K562 (cell line): ENCODE measurements around the gene EMC9. TPM values are rescaled to one million over a fixed set of nuclear protein-coding genes. Genes with fewer than 3 reads are reported as not detected.

Experiments used
- ARID2 ChIP-seq: fragments of 450-650 bp; IDR thresholded peaks from 2 replicates; pipeline ENCODE4 v1.6.1; 2017; ENCODE audit warnings: antibody characterized with exemption, mild to moderate bottlenecking
- ATF3 ChIP-seq, 2 experiments: fragments of 450-650 bp in 1 of 2; sonication (generic) in 1 of 2; formaldehyde crosslinking in 1 of 2; IDR thresholded peaks in 1 of 2; conservative IDR thresholded peaks in 1 of 2; 2 replicates each; pipeline versions ENCODE4 v1.6.1 to v1.8.1; 2016 to 2023; ENCODE audit warnings: mild to moderate bottlenecking in 2 of 2, moderate library complexity in 2 of 2, inconsistent platforms in 1 of 2, missing genetic modification reagents in 1 of 2
- CBX8 ChIP-seq: fragments of 200-600 bp; sonication (generic); IDR thresholded peaks from 2 replicates; pipeline ENCODE4 v1.6.1; 2012; ENCODE audit warnings: borderline replicate concordance, mixed run types, low read depth, mild to moderate bottlenecking, moderate library complexity, mixed read lengths, low read length, control low read depth, inconsistent platforms; ENCODE audit not compliant: poor library complexity, severe bottlenecking; ENCODE audit errors: extremely low read depth
- CC2D1A ChIP-seq: fragments of 450-650 bp; IDR thresholded peaks from 2 replicates; pipeline ENCODE4 v1.6.1; 2017; ENCODE audit warnings: mild to moderate bottlenecking
- CTBP1 ChIP-seq: fragments of 450-650 bp; IDR thresholded peaks from 2 replicates; pipeline ENCODE4 v1.6.1; 2016; ENCODE audit warnings: borderline replicate concordance
- DLX4 ChIP-seq: fragments of 250-450 bp; sonication (Bioruptor Pico); IDR thresholded peaks from 2 replicates; pipeline ENCODE4 v1.6.1; 2021; ENCODE audit warnings: mild to moderate bottlenecking
- EP400 ChIP-seq: fragments of 450-650 bp; IDR thresholded peaks from 2 replicates; pipeline ENCODE4 v1.6.1; 2017; ENCODE audit warnings: antibody characterized with exemption, mild to moderate bottlenecking, moderate library complexity
- FOSL1 ChIP-seq: fragments of 200-800 bp; sonication (Bioruptor generic); conservative IDR thresholded peaks from 2 replicates; pipeline ENCODE4 v1.6.1; 2016; ENCODE audit warnings: missing genetic modification characterization, missing compliant biosample characterization
- HDAC6 ChIP-seq: IDR thresholded peaks from 2 replicates; pipeline ENCODE4 v1.6.1; 2012; ENCODE audit warnings: low read depth, mild to moderate bottlenecking, control low read depth, inconsistent platforms, low read length, moderate library complexity
- HEY1 ChIP-seq: fragments of 250-450 bp; sonication (Bioruptor Pico); IDR thresholded peaks from 2 replicates; pipeline ENCODE4 v1.5.0; 2020; ENCODE audit warnings: mild to moderate bottlenecking, moderate library complexity, borderline replicate concordance
- KLF10 ChIP-seq: fragments of 250-450 bp; sonication (Bioruptor Pico); IDR thresholded peaks from 2 replicates; pipeline ENCODE4 v1.6.1; 2021; ENCODE audit warnings: matching md5 sums
- LEF1 ChIP-seq: fragments of 450-650 bp; IDR thresholded peaks from 2 replicates; pipeline ENCODE4 v1.6.1; 2016; ENCODE audit warnings: mild to moderate bottlenecking
- MYC ChIP-seq, 2 experiments: fragments of 250-450 bp in 1 of 2; sonication (Bioruptor Pico) in 1 of 2; IDR thresholded peaks; 2 replicates each; pipeline versions ENCODE4 v1.5.1 to v1.6.1; 2012 to 2021; ENCODE audit warnings: low read depth in 2 of 2, borderline replicate concordance in 1 of 2, improper control_type of control experiment in 1 of 2, low read length in 1 of 2, mild to moderate bottlenecking in 1 of 2, moderate library complexity in 1 of 2
- NFXL1 ChIP-seq: fragments of 450-650 bp; formaldehyde crosslinking; IDR thresholded peaks from 2 replicates; pipeline ENCODE4 v1.4.0; 2021; ENCODE audit warnings: mild to moderate bottlenecking
- NONO ChIP-seq, 2 experiments: fragments of 200-400 bp in 1 of 2; fragments of 450-650 bp in 1 of 2; formaldehyde crosslinking in 1 of 2; IDR thresholded peaks; 2 replicates each; pipeline ENCODE4 v1.6.1; 2017; ENCODE audit warnings: low read depth in 2 of 2, mild to moderate bottlenecking in 2 of 2, moderate library complexity in 2 of 2, low read length in 1 of 2
- PTTG1 ChIP-seq: fragments of 450-650 bp; IDR thresholded peaks from 2 replicates; pipeline ENCODE4 v1.6.1; 2016; ENCODE audit warnings: low read depth, mild to moderate bottlenecking, missing genetic modification characterization, missing compliant biosample characterization
- RBM34 ChIP-seq: fragments of 200-400 bp; formaldehyde crosslinking; IDR thresholded peaks from 2 replicates; pipeline ENCODE4 v1.6.1; 2018; ENCODE audit warnings: low read length, borderline replicate concordance; ENCODE audit not compliant: insufficient read depth
- RFX1 ChIP-seq: fragments of 450-650 bp; IDR thresholded peaks from 2 replicates; pipeline ENCODE4 v1.6.1; 2016; ENCODE audit warnings: mild to moderate bottlenecking, moderate library complexity
- SMARCE1 ChIP-seq: fragments of 450-650 bp; IDR thresholded peaks from 2 replicates; pipeline ENCODE4 v1.7.1; 2016; ENCODE audit warnings: mild to moderate bottlenecking
- SPI1 ChIP-seq: IDR thresholded peaks from 2 replicates; pipeline ENCODE4 v1.6.1; 2011; ENCODE audit warnings: low read depth, low read length, control low read depth, borderline replicate concordance
- SREBF2 ChIP-seq: sonication (generic); formaldehyde crosslinking; IDR thresholded peaks from 2 replicates; pipeline ENCODE4 v1.4.0; 2020; ENCODE audit warnings: mild to moderate bottlenecking, missing genetic modification reagents
- ZBTB43 ChIP-seq: sonication (generic); formaldehyde crosslinking; IDR thresholded peaks from 2 replicates; pipeline ENCODE4 v1.8.0; 2023; ENCODE audit warnings: mild to moderate bottlenecking, missing genetic modification reagents
- ZFP1 ChIP-seq: fragments of 450-650 bp; formaldehyde crosslinking; IDR thresholded peaks from 2 replicates; pipeline ENCODE4 v1.4.0; 2020; ENCODE audit warnings: mild to moderate bottlenecking, mixed read lengths
- ZNF354B ChIP-seq: fragments of 250-450 bp; sonication (Bioruptor Pico); IDR thresholded peaks from 2 replicates; pipeline ENCODE4 v1.4.0; 2020
- ZNF699 ChIP-seq: fragments of 250-450 bp; sonication (Bioruptor Pico); IDR thresholded peaks from 2 replicates; pipeline ENCODE4 v1.8.0; 2021; ENCODE audit warnings: mild to moderate bottlenecking, moderate library complexity; ENCODE audit not compliant: insufficient replicate concordance
- ZNF75A ChIP-seq: fragments of 450-650 bp; formaldehyde crosslinking; IDR thresholded peaks from 2 replicates; pipeline ENCODE4 v1.4.0; 2020; ENCODE audit warnings: mild to moderate bottlenecking
- ZSCAN32 ChIP-seq: fragments of 450-650 bp; formaldehyde crosslinking; IDR thresholded peaks from 2 replicates; pipeline ENCODE4 v1.4.0; 2020; ENCODE audit warnings: mild to moderate bottlenecking, moderate library complexity
- polyA plus RNA-seq, 8 experiments: library from polyadenylated mRNA; depleted of rRNA in 4 of 8; stranded (reverse) in 5 of 8; unstranded in 3 of 8; fragments of >200 nt; fragmentation: Nextera tagmentation in 2 of 8; fragmentation: Illumina TruSeq in 1 of 8; extraction: Ambion mirVana in 2 of 8; extraction: Trizol in 1 of 8; gene quantifications; 2 replicates each; pipeline versions ENCODE4 v1.2.1 to v1.2.3, GENCODE V29; 2011 to 2014; ENCODE audit warnings: inconsistent platforms in 1 of 8, missing spikeins in 1 of 8
- total RNA-seq, 7 experiments: library from RNA; depleted of rRNA in 6 of 7; stranded (reverse); fragments of >200 nt in 6 of 7; fragmentation: Illumina TruSeq in 2 of 7; extraction: Trizol in 2 of 7; gene quantifications; 2 replicates each; pipeline versions ENCODE4 v1.2.1 to v1.2.3, GENCODE V29; 2011 to 2021; ENCODE audit warnings: low replicate concordance in 1 of 7

EMC9 gene
- total and polyA plus RNA-seq, 9 of the 15 experiments (the other 6 are each of a cell fraction or from before 2014, with no cell fraction given) = 3.1 to 13.2 (median 7.8) TPM

DNA sequence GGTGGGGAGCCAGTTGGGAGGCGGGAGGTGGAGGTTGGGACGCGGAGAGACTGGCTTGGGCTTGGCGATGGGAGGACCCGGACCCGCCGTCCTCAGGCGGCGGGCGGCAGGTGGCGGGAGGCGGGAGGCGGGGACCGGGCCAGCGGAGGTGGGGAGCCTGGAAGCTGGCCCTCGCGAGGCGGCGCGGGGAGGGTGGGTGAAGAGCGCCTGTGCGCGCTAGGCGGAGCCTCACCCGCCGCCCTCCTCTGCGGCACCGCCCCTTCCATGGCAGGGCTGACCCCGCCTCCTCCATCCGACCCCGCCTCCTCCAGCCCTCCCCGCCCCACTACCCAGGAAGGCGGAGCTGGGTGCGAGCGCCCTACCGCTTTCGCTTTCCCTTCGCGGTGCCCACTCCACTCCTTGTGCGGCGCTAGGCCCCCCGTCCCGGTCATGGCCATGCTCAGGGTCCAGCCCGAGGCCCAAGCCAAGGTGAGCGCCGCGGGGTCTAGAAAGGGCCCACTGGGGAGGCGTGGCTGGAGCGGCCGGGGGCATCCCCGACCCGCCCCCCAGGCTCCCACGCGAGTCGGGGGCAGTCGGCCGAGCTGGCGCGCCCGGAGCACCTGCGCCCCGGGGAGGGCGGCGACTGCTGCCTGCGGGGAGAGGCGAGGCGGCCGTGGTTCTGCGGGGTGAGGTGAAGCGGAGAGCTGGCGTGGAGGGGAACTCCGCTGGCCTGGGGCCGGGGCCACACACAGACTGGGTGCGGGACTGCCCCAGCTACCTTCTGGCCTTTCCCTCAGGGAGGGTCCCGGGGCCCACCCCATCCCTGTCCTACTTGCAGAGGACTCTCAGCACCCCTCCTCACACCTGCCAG, 5.3 kb downstream of the EMC9 start, which contains the start of gene PSME1 (continued):
- TF ChIP-seq ZNF699 (no peak), NFXL1 (CRISPR knock-in tag) (no peak), ZFP1 (CRISPR knock-in tag) (no peak), ZNF75A (CRISPR knock-in tag) (no peak), MYC (IDR thresholded peaks at IDR 0.05; ENCODE audit: low read depth, low read length) (no peak), MYC (CRISPR knock-in tag; IDR thresholded peaks at IDR 0.05; ENCODE audit: borderline replicate concordance, low read depth) (no peak), PTTG1 (tag) (no peak), NONO (IDR thresholded peaks at IDR 0.05; ENCODE audit: low read depth in 2 of 2, low read length in 1 of 2) (no peak), CTBP1 (0 out of 2 replicates have a peak, but pooled peaks have one; percentile 44), HDAC6 (no peak), KLF10 (CRISPR knock-in tag) (no peak), ZSCAN32 (CRISPR knock-in tag) (no peak), DLX4 (CRISPR knock-in tag) (no peak), EP400 (no peak), LEF1 (no peak), HEY1 (no peak), ZNF354B (CRISPR knock-in tag) (no peak), RBM34 (no peak), SPI1 (no peak), RFX1 (no peak), CC2D1A (no peak), SMARCE1 (no peak), ATF3 (IDR thresholded peaks at IDR 0.05) (no peak), ATF3 (CRISPR knock-in tag; conservative IDR thresholded peaks at IDR 0.05) (no peak), ARID2 (no peak), FOSL1 (tag) (no peak), SREBF2 (CRISPR knock-in tag) (no peak), CBX8 (no peak), ZBTB43 (CRISPR knock-in tag) (no peak)
